Right renal cortex interstitium (tissue), 3 donors: ENCODE measurements around the gene HOXD4. TPM values are rescaled to one million over a fixed set of nuclear protein-coding genes. Genes with fewer than 3 reads are reported as not detected.

ENCODE experiments used
- DNase-seq, 3 donors: peaks; one replicate each; pipeline ENCODE4 v3.0.0-alpha.2; 2013; ENCODE audit warnings: low read depth in 3 of 3, low spot score in 2 of 3
- polyA plus RNA-seq, 3 donors: library from polyadenylated mRNA; unstranded; fragments of 120-200 nt; gene quantifications; one replicate each; pipeline ENCODE4 v1.2.1, GENCODE V29; 2013; ENCODE audit not compliant: insufficient read length in 3 of 3

The HOXD4 gene
- polyA plus RNA-seq, 3 donors: 27.8 to 39.2 (median 38.0) TPM

DNA sequence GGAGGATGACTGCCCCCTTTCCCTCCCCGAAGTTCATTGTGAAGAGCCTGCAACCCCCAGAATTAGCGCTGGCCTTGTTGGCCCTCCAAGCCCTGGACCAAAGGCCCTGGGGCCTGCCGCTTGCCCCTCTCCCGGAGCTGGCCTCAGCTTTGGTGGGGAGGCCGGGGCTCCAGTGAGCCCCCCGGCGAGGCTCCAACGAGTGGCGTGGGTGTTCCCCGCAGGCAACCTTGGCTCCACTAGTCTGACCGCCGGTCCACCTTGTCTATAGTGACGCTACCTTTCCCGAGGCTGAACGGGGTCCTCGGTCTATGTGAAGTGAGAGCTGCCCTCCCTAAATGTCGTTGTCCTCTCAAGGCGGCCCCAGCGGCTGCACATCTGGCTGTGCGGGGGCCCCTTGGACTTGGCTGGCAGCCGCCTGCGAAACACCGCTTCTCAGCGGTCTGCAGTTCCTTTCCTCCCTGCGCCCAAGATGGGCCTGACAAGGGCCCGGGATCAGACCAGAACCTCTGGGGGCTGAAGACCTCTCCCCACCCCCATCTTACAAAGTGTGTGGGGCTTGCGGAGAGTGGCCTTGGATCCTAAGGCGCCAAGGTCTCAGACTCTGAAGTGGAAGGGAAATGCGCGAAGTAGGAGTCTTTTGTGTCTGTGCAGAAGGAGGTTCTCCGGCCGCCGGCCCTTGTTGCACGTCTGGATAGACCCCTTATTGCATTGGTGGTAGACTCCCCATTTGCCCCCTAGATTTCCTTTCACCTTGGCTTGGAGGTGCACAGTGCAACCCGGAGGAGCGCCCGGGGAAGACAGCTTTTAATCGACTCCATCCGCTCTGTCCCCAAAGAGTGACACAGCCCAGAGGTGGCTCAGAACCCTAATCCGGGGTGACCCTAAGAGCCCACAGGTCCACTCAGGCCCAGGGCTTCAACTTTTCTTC is 38.7 kb upstream of the HOXD4 start:
- no peak for DNase-seq

DNA sequence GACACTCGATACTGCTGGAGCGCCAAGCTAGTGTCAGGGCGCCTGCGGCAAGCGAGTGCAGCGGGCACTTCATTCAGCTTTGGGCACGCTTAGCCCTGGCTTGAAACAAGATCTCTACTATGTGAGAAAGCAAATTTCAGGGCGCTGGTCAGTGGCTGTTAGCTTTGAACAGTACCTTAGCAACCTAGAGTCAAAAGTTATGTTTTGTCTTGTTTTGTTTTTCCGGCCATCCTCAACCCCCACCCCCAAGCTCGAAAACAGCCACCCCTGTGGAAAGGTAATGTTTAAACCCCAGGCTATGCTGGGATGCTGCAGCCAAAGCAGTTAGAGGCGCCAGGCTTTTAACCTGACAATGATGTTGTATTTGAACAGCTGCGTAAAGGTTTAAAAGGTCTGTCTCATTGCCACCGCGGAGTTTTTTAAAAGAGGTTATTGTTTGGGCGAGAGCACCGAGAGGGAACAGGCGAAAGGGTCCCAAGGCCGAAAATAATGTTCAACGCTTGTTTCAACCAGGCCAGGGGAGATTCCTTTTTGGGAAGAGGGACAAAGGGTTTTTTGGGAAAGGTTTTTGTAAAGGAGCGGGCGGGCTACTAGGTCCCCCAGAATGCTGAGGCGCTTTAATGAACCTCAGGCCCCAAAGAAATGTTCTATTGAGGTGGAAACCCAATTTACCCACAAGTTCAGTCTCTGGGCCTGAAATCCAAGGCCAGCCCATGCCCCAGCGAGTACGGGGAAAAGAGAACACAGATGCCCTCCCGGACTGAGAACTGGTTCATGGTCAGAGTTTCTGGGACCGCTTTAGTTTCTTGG is 37.0 kb upstream of the HOXD4 start:
- DNase-seq: no peak

GRCh38 chr2:176114930-176115625 is 36.3 kb upstream of the HOXD4 start:
- no peak for DNase-seq

DNA sequence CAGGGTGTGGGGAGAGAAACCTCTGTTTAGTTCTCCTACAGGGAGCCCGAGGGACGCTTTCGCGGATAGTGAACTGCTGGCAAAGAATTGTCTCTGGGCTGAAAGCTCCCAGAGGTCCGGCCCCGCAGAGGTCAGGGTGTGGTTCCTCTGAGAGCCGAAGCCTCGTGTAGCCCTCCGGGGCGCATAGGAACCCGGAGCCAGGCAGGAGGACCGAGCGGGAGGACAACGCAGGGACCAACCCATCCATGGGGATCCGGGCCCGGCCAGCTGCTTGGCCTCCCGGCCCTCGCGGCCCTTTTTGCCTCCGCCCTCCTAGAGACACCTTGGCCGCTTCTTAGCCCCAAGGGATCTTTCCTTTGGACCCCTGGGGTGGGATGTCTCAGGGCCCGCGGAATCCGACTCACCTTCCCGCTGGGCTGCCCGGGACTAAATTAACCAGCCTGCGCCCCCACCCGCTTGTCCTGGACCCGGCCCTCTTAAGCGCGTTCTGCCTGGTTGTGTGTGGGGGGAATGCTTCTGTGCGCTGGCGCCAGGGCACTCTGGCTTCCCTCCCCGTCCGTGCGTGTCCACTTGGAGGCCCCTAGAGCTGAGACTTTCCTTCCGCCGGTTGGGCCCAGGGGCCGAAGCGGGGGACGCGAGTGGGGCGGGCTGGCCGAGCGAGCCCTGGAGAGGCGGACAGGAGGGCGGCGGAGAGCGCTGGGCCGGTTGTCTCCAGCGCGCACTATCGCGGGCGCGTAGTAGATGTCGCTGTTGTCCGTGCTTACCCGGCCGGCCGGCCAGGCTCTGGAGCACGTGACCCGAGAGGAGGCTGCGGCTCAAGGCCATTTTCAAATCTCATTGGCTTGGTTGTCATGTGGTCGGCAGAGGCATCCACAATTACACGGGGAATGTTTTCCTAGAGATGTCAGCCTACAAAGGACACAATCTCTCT is 35.2 kb upstream of the HOXD4 start, which contains the start of gene HOXD10:
TSS of gene HOXD10 (plus strand) at position 896 of the 931 bp plus-strand sequence. CDS start 56 bp downstream, outside the sequence.
- DNase-seq: no peak

DNA sequence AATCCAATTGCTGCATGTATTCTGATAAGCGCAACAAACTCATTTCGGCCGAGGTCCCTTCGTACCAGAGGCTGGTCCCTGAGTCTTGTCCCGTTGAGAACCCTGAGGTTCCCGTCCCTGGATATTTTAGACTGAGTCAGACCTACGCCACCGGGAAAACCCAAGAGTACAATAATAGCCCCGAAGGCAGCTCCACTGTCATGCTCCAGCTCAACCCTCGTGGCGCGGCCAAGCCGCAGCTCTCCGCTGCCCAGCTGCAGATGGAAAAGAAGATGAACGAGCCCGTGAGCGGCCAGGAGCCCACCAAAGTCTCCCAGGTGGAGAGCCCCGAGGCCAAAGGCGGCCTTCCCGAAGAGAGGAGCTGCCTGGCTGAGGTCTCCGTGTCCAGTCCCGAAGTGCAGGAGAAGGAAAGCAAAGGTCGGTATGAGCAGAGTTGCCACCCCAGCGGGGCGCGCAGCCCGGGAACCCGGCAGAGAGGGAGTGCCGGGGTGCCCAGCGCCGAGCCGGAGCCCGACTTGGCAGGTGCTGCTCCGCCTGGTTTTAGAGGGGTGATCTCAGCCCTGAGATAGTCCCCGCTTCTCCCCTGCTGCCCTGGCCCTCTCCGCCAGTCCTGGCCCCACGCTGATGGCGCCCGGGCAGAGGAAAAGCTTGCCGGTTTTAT is 34.1 kb upstream of the HOXD4 start:
- no peak for DNase-seq

GRCh38 chr2:176117823-176118371 is 33.5 kb upstream of the HOXD4 start:
- no peak for DNase-seq

DNA sequence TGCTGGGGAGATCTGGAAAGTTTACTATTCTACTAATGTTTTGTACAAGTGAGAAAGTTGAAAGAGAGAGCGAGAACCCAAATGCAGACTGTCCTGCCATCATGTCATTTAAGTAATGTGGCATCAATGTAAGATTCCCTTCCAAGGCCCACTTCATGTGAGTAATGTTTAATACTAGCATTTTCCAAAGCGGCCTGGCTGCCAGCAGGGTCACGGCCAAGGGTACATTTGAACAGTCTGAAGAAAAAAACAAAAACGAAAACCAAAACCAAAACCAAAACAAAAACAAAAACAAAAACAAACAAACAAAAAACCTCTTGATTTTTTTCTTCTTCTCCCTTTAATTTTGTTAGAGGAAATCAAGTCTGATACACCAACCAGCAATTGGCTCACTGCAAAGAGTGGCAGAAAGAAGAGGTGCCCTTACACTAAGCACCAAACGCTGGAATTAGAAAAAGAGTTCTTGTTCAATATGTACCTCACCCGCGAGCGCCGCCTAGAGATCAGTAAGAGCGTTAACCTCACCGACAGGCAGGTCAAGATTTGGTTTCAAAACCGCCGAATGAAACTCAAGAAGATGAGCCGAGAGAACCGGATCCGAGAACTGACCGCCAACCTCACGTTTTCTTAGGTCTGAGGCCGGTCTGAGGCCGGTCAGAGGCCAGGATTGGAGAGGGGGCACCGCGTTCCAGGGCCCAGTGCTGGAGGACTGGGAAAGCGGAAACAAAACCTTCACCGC is 32.6 kb upstream of the HOXD4 start:
- DNase-seq: no peak

- no peak for DNase-seq
Measured at GRCh38 chr2:176120364-176121189, 30.8 kb upstream of the HOXD4 start.

GRCh38 chr2:176121190-176122051 is 29.9 kb upstream of the HOXD4 start:
- no peak for DNase-seq

DNA sequence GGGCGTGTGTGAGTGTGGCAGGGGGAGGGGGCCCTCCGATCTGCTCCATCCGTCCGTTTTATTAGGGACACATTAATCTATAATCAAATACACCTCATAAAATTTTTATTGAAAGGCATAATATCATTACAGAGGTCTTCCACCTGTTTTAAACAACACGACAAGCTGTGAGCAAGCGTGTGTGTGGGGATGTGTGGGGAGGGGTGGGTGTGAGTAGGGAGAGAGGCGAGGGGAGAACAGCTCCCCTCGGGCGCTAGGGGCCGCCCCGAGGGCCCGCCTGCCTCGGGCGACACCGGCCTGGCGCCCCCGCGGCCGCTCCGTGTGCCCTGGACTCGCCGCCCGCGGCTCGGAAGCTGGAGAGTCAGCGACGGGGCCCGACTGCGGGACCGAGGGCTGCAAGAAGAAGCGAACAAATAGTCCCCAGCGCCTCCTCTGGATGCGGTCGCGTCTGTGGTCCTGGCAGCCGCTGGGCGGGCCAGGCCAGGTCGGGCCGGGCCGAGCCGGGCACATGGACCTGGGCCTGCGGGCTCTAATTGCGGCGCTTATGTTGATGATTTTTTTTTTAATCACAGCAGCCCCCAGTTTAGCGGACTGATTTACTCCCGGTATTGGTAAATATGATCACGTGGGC is 29.2 kb upstream of the HOXD4 start:
- no peak for DNase-seq

GRCh38 chr2:176122683-176123410 is 28.5 kb upstream of the HOXD4 start, which contains the start of gene HOXD9:
Gene HOXD9 (plus strand): TSS chr2:176122719. CDS start chr2:176122769, 50 bp downstream.
- no peak for DNase-seq

DNA sequence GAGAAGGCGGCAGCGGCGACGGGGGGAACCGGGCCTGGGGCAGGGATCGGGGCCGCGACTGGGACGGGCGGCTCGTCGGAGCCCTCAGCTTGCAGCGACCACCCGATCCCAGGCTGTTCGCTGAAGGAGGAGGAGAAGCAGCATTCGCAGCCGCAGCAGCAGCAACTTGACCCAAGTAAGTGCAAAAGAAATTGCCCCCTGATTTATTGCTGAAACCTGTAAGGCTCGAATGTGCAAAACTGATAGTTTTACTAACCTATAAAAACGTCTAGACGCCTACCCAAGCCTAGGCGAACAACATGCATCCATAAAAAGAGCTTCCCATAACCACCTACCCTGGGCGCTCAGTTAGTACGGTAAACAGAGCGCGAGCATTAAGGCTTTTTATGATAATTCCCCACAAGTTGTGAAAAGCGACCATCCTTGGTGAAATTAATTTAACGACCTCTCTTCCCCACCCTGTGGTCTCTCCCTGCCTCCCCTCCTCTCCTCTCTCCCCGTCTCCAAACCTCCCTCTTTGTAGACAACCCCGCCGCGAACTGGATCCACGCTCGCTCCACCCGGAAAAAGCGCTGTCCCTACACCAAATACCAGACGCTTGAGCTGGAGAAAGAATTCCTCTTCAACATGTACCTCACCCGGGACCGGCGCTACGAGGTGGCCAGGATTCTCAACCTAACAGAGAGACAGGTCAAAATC is 27.8 kb upstream of the HOXD4 start:
- DNase-seq: no peak

- no peak for DNase-seq
Measured at GRCh38 chr2:176124110-176124946, 27.0 kb upstream of the HOXD4 start.
